SH-SY5Y (cell line): ENCODE data around the gene MSMB.

ENCODE experiments used
- GATA2 ChIP-seq: IDR thresholded peaks from 2 replicates; pipeline ENCODE4 v1.6.1; 2011; ENCODE audit warnings: mild to moderate bottlenecking, low read depth, low read length
- GATA3 ChIP-seq: IDR thresholded peaks from 2 replicates; pipeline ENCODE4 v1.6.1; 2011; ENCODE audit warnings: low read depth, mild to moderate bottlenecking, low read length, moderate library complexity

DNA sequence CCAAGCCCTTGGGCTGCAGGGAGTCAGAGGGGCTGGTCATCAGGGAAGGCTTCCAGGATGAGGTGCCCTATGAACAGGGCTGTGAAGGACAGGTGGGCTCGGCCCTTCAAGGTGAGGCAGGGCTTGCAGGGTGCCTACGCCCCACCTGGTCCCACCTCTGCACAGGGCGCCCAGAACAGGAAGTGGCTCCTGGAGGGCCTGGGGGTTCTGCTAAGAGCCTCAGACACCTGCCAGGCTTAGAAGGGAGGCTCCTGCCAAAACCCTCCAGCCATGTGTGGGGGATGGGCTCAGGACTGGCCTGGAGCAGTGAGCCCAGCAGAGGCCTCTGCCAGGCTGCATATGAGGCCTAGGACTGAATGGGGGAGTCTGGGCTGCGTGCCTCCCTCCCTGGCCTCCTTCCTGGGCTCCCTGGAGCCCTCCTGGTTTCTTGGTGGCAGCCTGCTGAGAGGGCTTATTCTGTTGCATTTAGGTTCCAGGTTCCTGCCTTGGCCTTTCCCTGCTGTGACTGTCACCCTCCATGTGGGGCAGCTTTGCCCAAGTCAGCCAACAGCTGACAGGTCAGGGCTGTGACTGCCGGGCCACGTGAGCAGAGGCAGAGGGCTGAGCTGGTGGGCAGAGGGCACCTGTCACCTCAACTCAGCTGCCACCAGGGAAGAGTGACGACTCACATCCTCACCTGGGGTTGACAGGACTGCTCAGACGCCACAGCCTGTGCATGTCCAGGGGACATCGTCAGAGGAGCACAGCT lies 45.2 kb upstream of the MSMB start:
- no peak for TF ChIP-seq GATA3
- TF ChIP-seq GATA2, result no peak
